Breast epithelium (tissue), 3 donors: Measurements from ENCODE around the gene ZFP28.

Source experiments
- CTCF ChIP-seq, 3 donors: fragments of 450-650 bp; IDR thresholded peaks; one replicate each; pipeline ENCODE4 v1.5.1; 2016 to 2017; ENCODE audit warnings: antibody characterized with exemption in 3 of 3, mild to moderate bottlenecking in 3 of 3, moderate library complexity in 3 of 3
- POLR2AphosphoS5 ChIP-seq, 3 donors: sonication (generic); formaldehyde crosslinking; IDR thresholded peaks; one replicate each; pipeline ENCODE4 v1.6.1; 2017; ENCODE audit warnings: antibody characterized with exemption in 3 of 3

GRCh38 chr19:56562766-56563165 is 24.0 kb downstream of the ZFP28 start:
- TF ChIP-seq CTCF (IDR thresholded peaks at IDR 0.05) (no peak), POLR2AphosphoS5 (IDR thresholded peaks at IDR 0.05) (no peak)
